ENCODE data around the gene PHF20.
"Not testable (repeated sequence)": the region's sequence is repeated elsewhere in the genome, so short reads cannot be mapped to it uniquely, and the experiment has no call there.

Gene PHF20

DNA sequence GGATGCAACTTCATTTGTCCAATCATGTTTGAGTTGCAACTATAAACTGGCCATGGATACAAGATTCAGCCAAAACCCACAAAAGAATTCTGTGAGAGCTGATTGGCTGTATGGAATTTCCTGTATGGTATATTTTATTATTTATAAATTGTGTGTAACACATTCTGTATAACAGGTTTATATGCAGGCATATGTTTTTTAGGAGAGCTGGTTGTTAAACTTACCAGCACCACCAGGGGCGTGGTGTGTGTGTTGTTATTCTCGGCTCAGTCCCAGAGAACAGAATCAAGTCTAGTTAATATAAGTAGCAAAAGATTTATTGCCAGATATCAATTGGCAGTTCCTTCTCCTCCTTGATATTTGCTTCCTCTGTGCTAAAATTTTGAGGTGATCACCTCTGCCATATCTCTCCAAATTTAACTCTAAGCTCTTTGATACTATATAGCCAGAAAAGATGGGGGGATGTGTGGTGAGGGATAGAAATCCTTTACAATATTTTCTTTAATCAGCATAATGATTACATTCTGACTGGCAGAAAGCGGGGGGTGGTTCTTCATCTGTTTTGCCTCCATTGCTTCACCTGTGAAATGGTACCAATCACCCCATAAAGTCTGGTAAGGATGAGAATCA is 219.4 kb downstream of the PHF20 start:
- Histone ChIP-seq H3K27ac (ENCODE audit: low read depth, low read length) (no peak overlapping the region), H3K4me1 (ENCODE audit: insufficient read depth, low read length) (no peaks in the 10 kb centered on the region), H3K4me3 (ENCODE audit: low read depth in 1 of 2, low read length in 2 of 2) (no peak overlapping the region), H3K27me3 (ENCODE audit: control insufficient read depth in 1 of 2, insufficient read depth in 2 of 2, low read length in 2 of 2) (no peaks in the 10 kb centered on the region), H3K9ac (ENCODE audit: low read length) (no peak overlapping the region), H3K9me3 (ENCODE audit: low read length) (no peaks in the 10 kb centered on the region), H3K36me3 (ENCODE audit: insufficient read depth, low read length) (no peaks in the 10 kb centered on the region)

DNA sequence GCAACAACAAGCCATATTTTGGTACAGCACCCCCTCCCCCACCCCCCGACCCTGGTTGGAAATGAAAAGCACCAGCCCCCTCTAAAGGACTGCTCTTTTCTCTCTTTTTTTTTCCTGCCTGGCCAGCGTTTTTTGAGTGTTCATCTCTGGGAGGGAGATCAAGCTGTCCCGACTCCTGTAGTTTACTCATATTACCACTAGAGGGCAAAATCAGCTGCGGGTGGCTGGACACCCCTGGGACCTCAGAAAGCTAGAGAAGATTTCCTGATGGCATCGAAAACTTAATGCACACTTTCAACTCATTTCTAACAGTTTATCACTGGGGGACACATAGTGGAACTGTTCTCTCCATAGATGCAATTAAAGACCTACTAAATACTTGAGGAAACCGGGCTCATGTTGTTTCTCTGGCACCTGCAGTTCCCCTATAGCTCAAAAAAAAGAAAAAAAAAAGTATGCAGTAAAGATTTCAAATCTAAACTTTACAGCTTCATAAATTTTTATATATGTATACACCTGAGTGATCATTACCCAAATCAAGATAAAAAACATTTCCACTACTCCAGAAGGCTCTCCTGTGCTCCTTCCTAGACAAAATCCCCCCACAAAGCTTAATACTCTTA is 221.0 kb downstream of the PHF20 start:
- Histone ChIP-seq H3K4me3 (ENCODE audit: low read depth in 1 of 2, low read length in 2 of 2) (no peak overlapping the region), H3K9ac (ENCODE audit: low read length) (no peak overlapping the region), H3K27me3 (ENCODE audit: control insufficient read depth in 1 of 2, insufficient read depth in 2 of 2, low read length in 2 of 2) (no peaks in the 10 kb centered on the region), H3K4me1 (ENCODE audit: insufficient read depth, low read length) (no peaks in the 10 kb centered on the region), H3K36me3 (ENCODE audit: insufficient read depth, low read length) (no peaks in the 10 kb centered on the region), H3K27ac (ENCODE audit: low read depth, low read length) (no peak overlapping the region), H3K9me3 (ENCODE audit: low read length) (no peaks in the 10 kb centered on the region)

DNA sequence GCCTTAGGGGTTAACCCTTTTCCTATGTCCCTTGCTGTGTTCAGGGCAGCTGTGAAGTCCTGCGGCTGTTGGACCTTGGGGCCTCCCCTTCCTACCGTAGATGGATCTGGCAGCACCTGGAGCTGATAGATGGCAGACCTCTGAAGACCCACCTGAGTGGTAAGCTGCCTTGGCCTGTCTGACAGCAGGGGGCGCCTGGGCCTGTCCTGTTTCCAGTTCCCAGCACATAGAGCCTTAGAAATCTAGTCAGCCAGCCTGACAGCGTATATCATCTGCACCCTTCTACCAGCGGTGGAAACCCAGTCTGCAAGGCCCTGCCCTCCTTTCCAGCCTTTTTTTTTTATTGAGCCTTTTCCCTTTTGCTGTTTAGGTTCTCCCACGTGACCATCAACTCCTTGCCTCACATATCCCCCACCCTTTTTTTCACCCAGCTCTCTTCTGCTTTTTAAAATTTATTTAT is 223.2 kb downstream of the PHF20 start:
- Histone ChIP-seq H3K9me3 (ENCODE audit: low read length) (no peaks in the 10 kb centered on the region), H3K27me3 (ENCODE audit: control insufficient read depth in 1 of 2, insufficient read depth in 2 of 2, low read length in 2 of 2) (no peaks in the 10 kb centered on the region), H3K36me3 (ENCODE audit: insufficient read depth, low read length) (no peaks in the 10 kb centered on the region), H3K4me1 (ENCODE audit: insufficient read depth, low read length) (no peaks in the 10 kb centered on the region), H3K4me3 (ENCODE audit: low read depth in 1 of 2, low read length in 2 of 2) (no peak overlapping the region), H3K27ac (ENCODE audit: low read depth, low read length) (no peak overlapping the region), H3K9ac (ENCODE audit: low read length) (no peak overlapping the region)

DNA sequence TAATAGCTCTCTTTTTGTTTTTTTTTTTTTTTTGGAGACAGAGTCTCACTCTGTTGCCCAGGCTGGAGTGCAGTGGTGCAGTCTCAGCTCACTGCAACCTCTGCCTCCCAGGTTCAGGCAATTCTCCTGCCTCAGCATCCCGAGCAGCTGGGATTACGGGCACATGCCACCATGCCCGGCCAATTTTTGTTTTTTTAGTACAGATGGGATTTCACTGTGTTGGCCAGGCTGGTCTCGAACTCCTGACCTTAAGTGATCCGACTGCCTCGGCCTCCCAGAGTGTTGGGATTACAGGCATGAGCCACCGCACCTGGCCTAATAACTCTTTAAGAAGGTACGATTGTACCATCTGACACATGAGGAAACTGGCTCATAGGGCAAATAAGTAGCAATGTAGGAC is 224.7 kb downstream of the PHF20 start:
- not testable (repeated sequence) for H3K9ac ChIP-seq (ENCODE audit: low read length); H3K9me3 ChIP-seq (ENCODE audit: low read length); H3K36me3 ChIP-seq (ENCODE audit: insufficient read depth, low read length); H3K4me1 ChIP-seq (ENCODE audit: insufficient read depth, low read length); H3K4me3 ChIP-seq (ENCODE audit: low read depth in 1 of 2, low read length in 2 of 2); H3K27me3 ChIP-seq (ENCODE audit: control insufficient read depth in 1 of 2, insufficient read depth in 2 of 2, low read length in 2 of 2); H3K27ac ChIP-seq (ENCODE audit: low read depth, low read length)

Data from muscle layer of colon (tissue), 2 donors.